Measurements from ENCODE around the gene WNT6.
A peak's percentile ranks its signal among the peaks of the same experiment; 100 is the strongest.

WNT6 gene

DNA sequence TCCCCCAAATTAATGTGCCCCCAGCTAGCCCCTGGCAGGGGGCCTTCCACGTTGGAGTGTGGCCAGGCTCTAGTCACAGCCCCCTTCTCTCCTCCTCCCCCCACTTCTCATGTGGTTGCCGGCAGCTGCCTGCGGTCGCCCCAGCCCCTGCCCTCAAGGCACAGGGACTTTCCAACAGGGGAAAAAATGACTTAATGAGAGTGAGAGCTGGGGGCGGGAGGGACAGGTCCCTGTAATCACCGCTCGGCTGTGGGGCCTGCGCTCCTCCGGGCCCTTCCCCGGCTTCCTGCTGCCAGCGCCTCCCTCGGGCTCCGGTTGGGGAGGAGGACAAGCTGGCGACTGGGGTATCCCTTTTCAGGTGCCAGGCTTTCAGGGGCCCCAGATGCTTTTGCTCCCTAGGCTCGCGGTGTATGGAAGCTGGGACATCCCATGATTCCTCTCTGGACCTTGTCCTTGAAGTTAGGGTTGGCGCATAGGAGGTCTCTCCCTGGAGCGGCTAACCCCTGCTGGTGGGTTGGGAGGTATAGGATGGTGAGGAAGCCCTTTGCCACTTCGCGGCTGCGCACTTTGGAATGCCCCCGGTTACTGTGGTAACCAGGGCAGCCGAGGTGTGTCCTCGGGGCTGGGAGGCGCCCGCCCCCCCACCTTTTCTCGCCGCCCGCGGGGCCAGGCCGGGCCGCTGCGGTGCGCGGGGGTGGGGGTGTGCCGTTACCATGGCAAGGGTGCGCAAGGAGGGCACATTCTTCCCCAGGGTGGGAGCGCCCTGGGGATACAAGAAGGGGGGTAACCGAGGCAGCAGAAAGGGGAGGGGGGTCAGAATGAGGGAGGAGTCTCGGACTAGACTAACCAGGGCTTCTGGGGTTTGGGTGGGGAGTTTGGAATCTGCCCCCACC is 37.1 kb downstream of the WNT6 start:
- DNase-seq (ENCODE audit: low read depth in 2 of 2) = peak in 1 of 2 donors; percentile 15
- TF ChIP-seq, protein P1, sequence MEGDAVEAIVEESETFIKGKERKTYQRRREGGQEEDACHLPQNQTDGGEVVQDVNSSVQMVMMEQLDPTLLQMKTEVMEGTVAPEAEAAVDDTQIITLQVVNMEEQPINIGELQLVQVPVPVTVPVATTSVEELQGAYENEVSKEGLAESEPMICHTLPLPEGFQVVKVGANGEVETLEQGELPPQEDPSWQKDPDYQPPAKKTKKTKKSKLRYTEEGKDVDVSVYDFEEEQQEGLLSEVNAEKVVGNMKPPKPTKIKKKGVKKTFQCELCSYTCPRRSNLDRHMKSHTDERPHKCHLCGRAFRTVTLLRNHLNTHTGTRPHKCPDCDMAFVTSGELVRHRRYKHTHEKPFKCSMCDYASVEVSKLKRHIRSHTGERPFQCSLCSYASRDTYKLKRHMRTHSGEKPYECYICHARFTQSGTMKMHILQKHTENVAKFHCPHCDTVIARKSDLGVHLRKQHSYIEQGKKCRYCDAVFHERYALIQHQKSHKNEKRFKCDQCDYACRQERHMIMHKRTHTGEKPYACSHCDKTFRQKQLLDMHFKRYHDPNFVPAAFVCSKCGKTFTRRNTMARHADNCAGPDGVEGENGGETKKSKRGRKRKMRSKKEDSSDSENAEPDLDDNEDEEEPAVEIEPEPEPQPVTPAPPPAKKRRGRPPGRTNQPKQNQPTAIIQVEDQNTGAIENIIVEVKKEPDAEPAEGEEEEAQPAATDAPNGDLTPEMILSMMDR (IDR thresholded peaks at IDR 0.05; ENCODE audit: low read depth, low read length) = no peak
- no peak overlapping the region for H3K4me3 ChIP-seq (replicated peaks in 1 of 2; ENCODE audit: low read depth in 2 of 2, low read length in 2 of 2)

DNA sequence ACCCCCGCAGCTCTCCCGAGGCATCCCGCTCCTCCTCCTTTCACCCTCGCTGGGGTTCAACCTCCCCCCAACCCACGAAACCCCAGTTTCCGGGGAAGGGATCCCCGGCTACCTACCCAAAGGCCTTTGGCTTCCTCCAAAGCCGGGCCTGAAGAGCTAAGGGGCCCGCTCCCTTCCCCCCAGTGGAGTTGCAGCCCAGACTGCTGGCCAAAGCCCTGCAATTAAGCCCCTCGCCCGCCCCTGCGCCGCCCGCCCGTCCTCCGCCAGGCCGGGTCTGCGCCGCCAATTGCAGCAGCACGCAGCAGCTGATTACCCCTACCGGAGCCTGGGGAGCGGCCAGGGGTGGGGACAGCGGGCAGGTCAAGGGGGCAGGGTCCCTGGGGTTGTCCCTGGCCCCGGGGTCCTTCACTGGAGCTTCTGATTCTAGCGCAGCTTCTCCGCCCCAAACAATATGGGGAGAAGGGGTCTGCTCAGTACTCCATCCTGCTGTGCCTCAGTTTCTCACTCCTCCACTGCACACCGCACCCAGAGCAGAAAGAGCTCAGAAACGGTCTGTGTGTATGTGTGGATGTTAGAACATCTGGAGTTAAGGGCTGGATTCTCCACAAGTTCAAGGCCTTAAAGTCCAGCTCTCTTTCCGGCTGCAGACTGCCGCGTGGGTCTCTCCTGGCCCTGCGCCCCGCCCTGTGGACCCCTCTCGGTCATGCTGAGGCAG is 37.9 kb downstream of the WNT6 start:
- TF ChIP-seq, protein P1 (IDR thresholded peaks at IDR 0.05; ENCODE audit: low read depth, low read length) = no peak
- no peak for DNase-seq (ENCODE audit: low read depth in 2 of 2)
- no peak overlapping the region for H3K4me3 ChIP-seq (replicated peaks in 1 of 2; ENCODE audit: low read depth in 2 of 2, low read length in 2 of 2)

DNA sequence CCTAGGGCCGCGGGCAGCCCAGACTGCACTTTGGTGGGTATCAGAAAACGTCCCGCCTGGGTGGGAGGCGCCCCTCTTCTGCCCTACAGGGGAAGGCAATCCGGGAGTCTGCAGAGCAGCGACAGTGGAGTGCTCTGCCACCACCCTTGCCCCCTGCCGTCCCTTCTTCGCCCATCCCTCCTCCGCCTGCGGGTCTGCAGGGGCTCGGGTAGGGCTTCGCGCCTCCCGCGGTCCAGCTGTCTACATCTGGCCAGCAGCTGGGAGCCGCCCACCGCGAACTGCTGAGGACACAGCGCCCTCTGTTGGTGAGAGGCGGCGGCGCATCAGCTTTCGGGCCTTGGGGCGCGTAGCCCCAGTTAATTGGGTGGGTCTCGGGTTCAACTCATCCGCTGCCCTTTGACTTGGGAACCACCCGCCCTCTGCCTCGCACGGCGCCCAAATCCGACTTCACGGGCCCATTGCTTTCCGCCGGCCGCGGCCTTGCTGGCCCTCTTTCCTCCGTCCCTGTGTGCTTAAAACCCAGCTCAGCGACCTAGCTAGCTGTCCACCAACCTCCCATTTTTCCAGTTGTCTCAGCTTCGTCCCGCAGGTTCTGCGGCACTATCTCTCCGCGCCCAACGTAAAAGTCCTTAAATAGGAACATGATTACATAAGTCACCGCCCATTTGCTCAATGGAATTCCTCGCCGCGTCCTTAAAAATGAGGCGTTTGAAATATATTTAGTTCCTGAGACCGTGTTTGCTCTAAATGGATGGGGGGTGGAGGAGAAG is 38.7 kb downstream of the WNT6 start:
- DNase-seq (ENCODE audit: low read depth in 2 of 2) = peak; percentile 43 to 51
- no peak overlapping the region for H3K4me3 ChIP-seq (replicated peaks in 1 of 2; ENCODE audit: low read depth in 2 of 2, low read length in 2 of 2)
- TF ChIP-seq, protein P1 (IDR thresholded peaks at IDR 0.05; ENCODE audit: low read depth, low read length) = peak; percentile 97

DNA sequence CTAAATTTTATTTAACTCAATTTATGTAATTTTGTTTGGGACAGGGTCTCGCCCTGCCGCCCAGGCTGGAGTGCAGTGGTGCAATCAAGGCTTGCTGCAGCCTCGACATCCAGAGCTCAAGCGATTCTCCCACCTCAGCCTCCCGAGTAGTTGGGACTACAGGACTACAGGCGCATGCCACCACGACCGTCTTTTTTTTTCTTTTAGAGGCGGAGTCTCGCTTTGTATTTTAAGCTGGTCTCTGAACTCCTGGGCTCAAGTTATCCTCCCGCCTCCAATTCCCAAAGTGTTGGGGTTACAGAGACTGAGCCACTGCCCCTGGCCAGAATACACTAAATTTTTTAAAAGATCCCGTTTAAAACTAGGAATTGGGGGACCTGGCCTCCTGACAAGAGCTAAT is 39.5 kb downstream of the WNT6 start:
- H3K4me3 ChIP-seq (replicated peaks in 1 of 2; ENCODE audit: low read depth in 2 of 2, low read length in 2 of 2) = no peak overlapping the region
- TF ChIP-seq, protein P1 (IDR thresholded peaks at IDR 0.05; ENCODE audit: low read depth, low read length) = no peak
- DNase-seq (ENCODE audit: low read depth in 2 of 2) = no peak

DNA sequence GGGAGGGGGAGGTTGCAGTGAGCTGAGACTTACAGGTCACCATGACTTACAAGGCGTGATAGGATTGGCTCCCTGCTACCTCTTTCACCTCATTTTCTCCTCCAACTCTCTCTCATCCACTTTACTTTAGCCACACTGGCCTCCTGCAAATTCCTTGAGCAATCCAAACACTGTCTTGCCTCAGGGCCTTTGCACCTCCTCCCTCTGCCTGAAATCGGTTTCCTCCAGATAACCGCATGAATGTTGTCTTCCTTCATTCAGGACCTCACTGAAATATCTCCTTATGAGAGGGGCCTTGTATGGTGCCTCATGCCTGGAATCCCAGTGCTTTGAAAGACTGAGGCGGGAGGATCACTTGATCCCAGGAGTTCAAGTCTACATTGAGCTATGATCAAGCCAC is 42.8 kb downstream of the WNT6 start:
- DNase-seq (ENCODE audit: low read depth in 2 of 2) = no peak
- TF ChIP-seq, protein P1 (IDR thresholded peaks at IDR 0.05; ENCODE audit: low read depth, low read length) = no peak
- H3K4me3 ChIP-seq (replicated peaks in 1 of 2; ENCODE audit: low read depth in 2 of 2, low read length in 2 of 2) = no peak overlapping the region

DNA sequence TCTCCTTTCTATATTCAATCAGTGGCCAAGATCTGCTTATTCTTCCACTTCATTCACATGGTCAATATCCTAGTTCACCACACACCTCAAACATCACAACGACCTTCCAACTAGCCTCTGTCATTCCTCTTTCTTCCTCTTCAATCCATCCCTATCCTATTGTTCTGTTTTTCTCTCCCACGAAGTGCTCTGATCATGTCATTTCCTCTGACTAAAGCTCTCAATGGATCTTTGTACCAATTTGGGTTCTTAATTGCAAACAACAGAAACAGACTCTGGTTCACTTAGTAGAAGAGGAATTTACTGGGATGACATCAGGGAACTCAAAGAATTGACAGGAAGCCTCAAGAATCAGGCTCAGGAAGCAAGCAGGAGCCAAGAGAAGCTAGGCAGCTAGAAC is 44.6 kb downstream of the WNT6 start:
- peak in 1 of 2 donors; percentile 50 for DNase-seq (ENCODE audit: low read depth in 2 of 2)
- TF ChIP-seq, protein P1 (IDR thresholded peaks at IDR 0.05; ENCODE audit: low read depth, low read length) = no peak

More for the DNA sequence above, 44.6 kb downstream of the WNT6 start:
- no peak overlapping the region for H3K4me3 ChIP-seq (replicated peaks in 1 of 2; ENCODE audit: low read depth in 2 of 2, low read length in 2 of 2)

Data from cardiac fibroblast (primary cell).